Osteoblast (primary cell): ENCODE measurements around the gene HYCC1. TPM values are rescaled to one million over a fixed set of nuclear protein-coding genes. Genes with fewer than 3 reads are reported as not detected.

ENCODE experiments used
- DNase-seq: peaks from one replicate; pipeline ENCODE4 v3.0.0; 2011; ENCODE audit warnings: low spot score, mixed read lengths; ENCODE audit not compliant: insufficient read length; ENCODE audit errors: missing footprints
- H2AFZ ChIP-seq: 2 replicates; pipeline ENCODE4 v1.6.0; 2011; ENCODE audit warnings: mild to moderate bottlenecking, low read length
- H3K27ac ChIP-seq: 2 replicates; pipeline ENCODE4 v1.5.1; 2011; ENCODE audit warnings: mild to moderate bottlenecking, low read depth, low read length, moderate library complexity
- H3K27me3 ChIP-seq: 2 replicates; pipeline ENCODE4 v1.6.0; 2012; ENCODE audit warnings: mild to moderate bottlenecking, control low read depth, inconsistent platforms, low read length, moderate library complexity; ENCODE audit not compliant: insufficient read depth
- H3K36me3 ChIP-seq: 2 replicates; pipeline ENCODE4 v1.5.1; 2011; ENCODE audit warnings: mild to moderate bottlenecking, low read length, control low read depth, moderate library complexity; ENCODE audit not compliant: insufficient read depth
- H3K4me1 ChIP-seq: 2 replicates; pipeline ENCODE4 v1.5.1; 2011; ENCODE audit warnings: mild to moderate bottlenecking, low read length, control low read depth, moderate library complexity; ENCODE audit not compliant: insufficient read depth
- H3K4me2 ChIP-seq: 2 replicates; pipeline ENCODE4 v1.6.0; 2011; ENCODE audit warnings: mild to moderate bottlenecking, low read length; ENCODE audit not compliant: insufficient read depth
- H3K4me3 ChIP-seq: fragments of 200-600 bp; sonication (generic); 3 replicates; pipeline ENCODE4 v1.5.1; 2012; ENCODE audit warnings: mild to moderate bottlenecking, low read length, inconsistent platforms; ENCODE audit not compliant: insufficient read depth
- H3K79me2 ChIP-seq: 2 replicates; pipeline ENCODE4 v1.6.0; 2012; ENCODE audit warnings: mild to moderate bottlenecking, low read length, control low read depth, inconsistent platforms; ENCODE audit not compliant: insufficient read depth
- H3K9me3 ChIP-seq: 2 replicates; pipeline ENCODE4 v1.5.1; 2011; ENCODE audit warnings: low read depth, low read length, control low read depth
- H4K20me1 ChIP-seq: 2 replicates; pipeline ENCODE4 v1.6.0; 2012; ENCODE audit warnings: mild to moderate bottlenecking, low read length, control low read depth; ENCODE audit not compliant: insufficient read depth
- CTCF ChIP-seq: IDR thresholded peaks from 2 replicates; pipeline ENCODE4 v1.5.1; 2011; ENCODE audit warnings: mild to moderate bottlenecking, low read depth, low read length, moderate library complexity; ENCODE audit errors: extremely low read depth
- total RNA-seq: library from RNA; depleted of rRNA; stranded (reverse); fragments of >200 nt; gene quantifications from 2 replicates; pipeline ENCODE4 v1.2.3, GENCODE V29; 2012

Gene HYCC1
- total RNA-seq, 1 donor: 121 TPM

DNA sequence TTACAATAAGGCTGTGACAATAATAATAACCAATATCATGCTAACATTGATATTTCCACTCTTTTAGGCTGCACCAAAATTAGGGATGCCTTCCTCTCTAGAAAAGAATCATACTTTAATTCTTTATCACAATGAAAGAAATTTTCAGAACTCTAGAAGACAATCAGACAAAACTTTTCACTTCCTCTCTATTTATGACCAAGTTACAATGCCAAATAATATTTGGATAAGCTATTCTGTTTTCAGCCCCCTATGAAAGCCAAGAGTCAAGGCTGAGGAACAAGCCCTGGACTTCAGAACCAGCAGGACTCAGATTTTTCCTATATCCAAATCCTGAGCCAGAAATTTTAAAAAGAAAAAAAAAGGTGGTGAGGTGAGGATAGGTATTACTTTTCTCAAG lies 4.6 kb downstream of the HYCC1 start:
- DNase-seq: no peak
- Histone ChIP-seq H3K4me1 (peaks cover 30% of the 10 kb centered on the region), H3K27ac (no peak overlapping the region), H3K4me3 (no peak overlapping the region), H3K27me3 (no peaks in the 10 kb centered on the region), H3K79me2 (peaks cover 92% of the 10 kb centered on the region), H2AFZ (no peak overlapping the region), H4K20me1 (peaks cover 41% of the 10 kb centered on the region), H3K4me2 (peak overlapping the region; percentile 12), H3K36me3 (no peaks in the 10 kb centered on the region), H3K9me3 (no peaks in the 10 kb centered on the region)
- TF ChIP-seq CTCF: no peak

- Histone ChIP-seq H3K27ac (peak overlapping the region; percentile 74), H3K4me2 (peak overlapping the region; percentile 47), H4K20me1 (peaks cover 18% of the 10 kb centered on the region), H3K4me3 (no peak overlapping the region), H2AFZ (no peak overlapping the region), H3K4me1 (peaks cover 33% of the 10 kb centered on the region), H3K79me2 (peaks cover 91% of the 10 kb centered on the region), H3K36me3 (no peaks in the 10 kb centered on the region), H3K9me3 (no peaks in the 10 kb centered on the region), H3K27me3 (no peaks in the 10 kb centered on the region)
- TF ChIP-seq CTCF: no peak
- no peak for DNase-seq
Observed at GRCh38 chr7:23004247-23004520, 9.7 kb downstream of the HYCC1 start.

DNA sequence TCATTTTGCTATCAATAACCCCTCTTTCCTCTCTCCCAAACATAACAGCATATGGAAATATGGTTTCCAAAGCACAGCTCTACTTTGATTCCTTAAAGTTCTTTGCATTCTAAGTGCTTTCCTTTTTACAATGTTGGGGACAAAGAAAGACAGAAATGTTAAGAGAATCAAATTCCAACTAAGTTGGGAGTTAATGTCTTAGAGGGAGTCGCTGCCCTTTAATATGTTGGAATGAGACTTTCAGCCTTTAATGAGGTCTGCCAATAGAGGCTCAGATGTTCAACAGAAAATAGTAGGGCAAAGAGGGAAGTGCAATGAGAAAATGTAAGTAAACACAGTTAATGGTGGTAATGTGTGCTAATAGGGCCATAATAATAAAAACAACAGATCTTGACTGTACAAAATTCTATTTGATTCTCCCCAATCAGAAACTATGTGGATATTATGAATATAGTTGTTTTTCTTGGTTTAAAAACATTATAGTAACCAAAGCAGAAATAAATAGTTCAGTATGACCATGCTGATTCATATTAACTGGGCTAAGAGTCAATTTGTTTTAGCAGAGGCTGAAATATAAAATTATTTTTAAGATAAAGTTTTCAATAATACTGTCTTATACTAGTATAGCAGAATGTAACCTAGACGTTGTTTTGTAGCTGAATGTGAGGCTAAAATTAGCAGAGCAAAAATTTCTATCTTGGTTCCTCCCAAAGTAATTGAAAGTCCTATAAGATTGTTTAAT lies 10.3 kb downstream of the HYCC1 start:
- Histone ChIP-seq H3K4me1 (peaks cover 31% of the 10 kb centered on the region), H3K4me3 (no peak overlapping the region), H3K27me3 (no peaks in the 10 kb centered on the region), H3K9me3 (no peaks in the 10 kb centered on the region), H2AFZ (no peak overlapping the region), H4K20me1 (peaks cover 21% of the 10 kb centered on the region), H3K27ac (peak overlapping the region; percentile 74), H3K4me2 (peak overlapping the region; percentile 47), H3K36me3 (no peaks in the 10 kb centered on the region), H3K79me2 (peaks cover 91% of the 10 kb centered on the region)
- no peak for TF ChIP-seq CTCF
- no peak for DNase-seq

- Histone ChIP-seq H3K79me2 (peaks cover 91% of the 10 kb centered on the region), H4K20me1 (peaks cover 27% of the 10 kb centered on the region)
- DNase-seq: no peak
Observed at GRCh38 chr7:23002698-23003097, 11.2 kb downstream of the HYCC1 start.

More at GRCh38 chr7:23002698-23003097, 11.2 kb downstream of the HYCC1 start:
- peaks cover 37% of the 10 kb centered on the region for H3K4me1 ChIP-seq
- H3K4me3 ChIP-seq: no peak overlapping the region
- no peaks in the 10 kb centered on the region for H3K27me3 ChIP-seq
- TF ChIP-seq CTCF: no peak
- no peak overlapping the region for H3K4me2 ChIP-seq
- no peak overlapping the region for H2AFZ ChIP-seq
- no peaks in the 10 kb centered on the region for H3K36me3 ChIP-seq
- peak overlapping the region; percentile 74 for H3K27ac ChIP-seq
- H3K9me3 ChIP-seq: no peaks in the 10 kb centered on the region
